Measurements from ENCODE around the gene TSR1.

GRCh38 chr17:2364763-2365116 lies 28.5 kb upstream of the TSR1 start:
- TF ChIP-seq CTCF (IDR thresholded peaks at IDR 0.05) (no peak), POLR2A (IDR thresholded peaks at IDR 0.05) (no peak)

Measured in esophagus squamous epithelium (tissue), 4 donors.